AG09319 (cell line): ENCODE results near the gene RSF1.

Experiments used
- DNase-seq: peaks from one replicate; pipeline ENCODE4 v3.0.0-alpha.2; 2010; ENCODE audit warnings: low read depth; ENCODE audit errors: extremely low read depth
- TF ChIP-seq, protein P1 (sequence below): IDR thresholded peaks from 2 replicates; pipeline ENCODE4 v1.5.1; 2011; ENCODE audit warnings: low read depth, mild to moderate bottlenecking, inconsistent platforms, low read length, moderate library complexity

Gene RSF1

GRCh38 chr11:77801477-77801876, 19.0 kb downstream of the RSF1 start:
- DNase-seq = no peak
- TF ChIP-seq, protein P1, sequence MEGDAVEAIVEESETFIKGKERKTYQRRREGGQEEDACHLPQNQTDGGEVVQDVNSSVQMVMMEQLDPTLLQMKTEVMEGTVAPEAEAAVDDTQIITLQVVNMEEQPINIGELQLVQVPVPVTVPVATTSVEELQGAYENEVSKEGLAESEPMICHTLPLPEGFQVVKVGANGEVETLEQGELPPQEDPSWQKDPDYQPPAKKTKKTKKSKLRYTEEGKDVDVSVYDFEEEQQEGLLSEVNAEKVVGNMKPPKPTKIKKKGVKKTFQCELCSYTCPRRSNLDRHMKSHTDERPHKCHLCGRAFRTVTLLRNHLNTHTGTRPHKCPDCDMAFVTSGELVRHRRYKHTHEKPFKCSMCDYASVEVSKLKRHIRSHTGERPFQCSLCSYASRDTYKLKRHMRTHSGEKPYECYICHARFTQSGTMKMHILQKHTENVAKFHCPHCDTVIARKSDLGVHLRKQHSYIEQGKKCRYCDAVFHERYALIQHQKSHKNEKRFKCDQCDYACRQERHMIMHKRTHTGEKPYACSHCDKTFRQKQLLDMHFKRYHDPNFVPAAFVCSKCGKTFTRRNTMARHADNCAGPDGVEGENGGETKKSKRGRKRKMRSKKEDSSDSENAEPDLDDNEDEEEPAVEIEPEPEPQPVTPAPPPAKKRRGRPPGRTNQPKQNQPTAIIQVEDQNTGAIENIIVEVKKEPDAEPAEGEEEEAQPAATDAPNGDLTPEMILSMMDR = no peak

DNA sequence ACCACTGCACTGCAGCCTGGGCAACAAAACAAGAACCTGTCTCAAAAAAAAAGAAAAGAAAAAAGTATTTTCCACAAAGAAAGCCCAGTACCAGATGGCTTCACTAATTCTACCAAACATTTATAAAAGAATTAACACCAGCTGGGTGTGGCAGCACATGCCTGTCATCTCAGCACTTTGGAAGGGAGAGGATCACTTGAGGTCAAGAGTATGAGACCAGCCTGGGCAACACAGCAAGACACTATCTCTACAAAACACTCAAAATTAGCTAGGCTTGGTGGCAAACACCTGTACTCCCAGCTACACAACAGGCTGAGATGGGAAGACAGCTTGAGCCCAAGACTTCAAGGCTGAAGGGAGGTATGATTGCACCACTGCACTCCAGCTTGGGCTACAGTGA, 20.1 kb downstream of the RSF1 start:
- DNase-seq = no peak
- TF ChIP-seq, protein P1 = no peak

DNA sequence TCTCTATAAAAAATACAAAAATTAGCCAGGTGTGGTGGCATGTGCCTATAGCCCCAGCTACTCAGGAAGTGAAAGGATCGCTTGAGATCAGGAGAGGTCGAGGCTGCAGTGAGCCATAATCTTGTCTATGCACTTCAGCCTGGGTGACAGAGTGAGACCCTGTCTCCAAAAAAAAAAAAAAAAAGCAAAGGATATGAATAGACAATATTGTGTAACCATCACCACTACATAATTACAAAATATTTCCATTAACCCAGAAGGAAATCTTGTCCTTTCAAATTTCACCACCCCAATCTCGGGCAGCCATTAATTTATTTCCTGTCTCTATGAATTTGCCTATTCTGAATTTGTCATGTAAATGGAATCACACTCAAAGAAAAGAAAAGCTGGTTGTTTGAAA, 21.2 kb downstream of the RSF1 start:
- DNase-seq = no peak
- TF ChIP-seq, protein P1 = no peak

DNA sequence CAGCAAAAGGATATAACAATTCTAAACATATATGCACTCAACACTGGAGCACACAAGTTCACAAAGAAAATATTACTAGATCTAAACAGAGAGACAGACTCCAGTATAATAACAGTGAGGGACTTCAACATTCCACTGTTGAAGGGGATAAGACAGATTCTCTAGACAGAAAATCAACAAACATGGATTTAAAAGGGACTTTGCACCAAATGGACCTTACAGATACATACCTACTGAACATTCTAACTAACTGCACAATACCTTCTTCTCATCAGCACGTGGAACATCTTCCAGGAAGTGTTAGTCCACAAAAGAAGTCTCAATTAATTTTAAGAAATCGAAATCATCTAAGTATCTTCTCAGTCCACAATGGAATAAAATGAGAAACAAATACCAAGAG, 26.6 kb downstream of the RSF1 start:
- TF ChIP-seq, protein P1 = no peak
- DNase-seq = no peak

- DNase-seq = no peak
- TF ChIP-seq, protein P1 = no peak
Observed at GRCh38 chr11:77791301-77791700, 29.2 kb downstream of the RSF1 start.

GRCh38 chr11:77789731-77790476, 30.6 kb downstream of the RSF1 start:
- no peak for DNase-seq
- TF ChIP-seq, protein P1 = no peak

DNA sequence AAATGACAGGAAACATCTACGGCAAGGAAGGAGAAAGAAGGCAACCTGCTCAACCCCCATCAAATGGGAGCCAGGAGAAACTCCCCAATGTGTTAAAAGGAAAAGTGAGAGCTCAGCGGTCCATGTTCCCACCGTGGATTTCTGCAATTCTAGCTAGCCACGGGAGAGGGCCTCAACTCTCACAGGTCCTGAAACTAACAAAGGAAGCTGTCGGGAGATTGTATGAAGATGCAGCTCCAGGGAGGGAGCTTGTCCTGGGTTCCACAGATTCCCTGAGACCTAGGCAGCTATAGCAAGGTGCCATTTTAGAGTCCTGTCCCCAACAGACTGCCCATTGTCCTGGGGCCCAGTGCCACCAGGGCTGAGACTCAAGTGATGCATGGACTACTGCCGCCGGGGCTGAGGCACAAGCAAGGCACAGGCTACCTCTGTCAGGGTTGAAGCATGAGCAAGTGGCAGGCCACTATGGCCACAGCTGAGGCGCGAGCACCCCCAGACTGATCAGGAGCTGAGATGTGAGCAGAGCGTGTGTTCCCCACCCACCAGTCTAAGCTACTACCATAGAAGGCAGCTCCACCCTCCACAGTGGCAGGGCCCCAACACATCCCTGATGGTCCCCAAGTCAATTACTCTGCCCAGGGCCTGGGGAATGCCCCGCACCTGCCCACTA, 31.3 kb downstream of the RSF1 start:
- no peak for DNase-seq
- TF ChIP-seq, protein P1 = no peak
